Glutamatergic neuron (in vitro differentiated cells): Measurements from ENCODE around the gene C1QTNF1. TPM values are rescaled to one million over a fixed set of nuclear protein-coding genes. Genes with fewer than 3 reads are reported as not detected.

Source experiments
- DNase-seq: peaks from one replicate; pipeline ENCODE4 v3.0.0; 2022
- H3K27ac Mint-ChIP-seq: one replicate; pipeline ENCODE4 v1.8.0; 2020; ENCODE audit warnings: mild to moderate bottlenecking, mixed read lengths, inconsistent platforms; ENCODE audit not compliant: unreplicated experiment
- H3K27me3 Mint-ChIP-seq: one replicate; pipeline ENCODE4 v1.8.0; 2020; ENCODE audit warnings: mild to moderate bottlenecking, moderate library complexity, mixed read lengths, inconsistent platforms; ENCODE audit not compliant: unreplicated experiment
- H3K36me3 Mint-ChIP-seq: one replicate; pipeline ENCODE4 v1.8.0; 2020; ENCODE audit warnings: mild to moderate bottlenecking, mixed read lengths, inconsistent platforms; ENCODE audit not compliant: unreplicated experiment
- H3K4me1 Mint-ChIP-seq: one replicate; pipeline ENCODE4 v1.8.0; 2020; ENCODE audit warnings: mild to moderate bottlenecking, low read depth, mixed read lengths, inconsistent platforms; ENCODE audit not compliant: unreplicated experiment
- H3K4me3 Mint-ChIP-seq: one replicate; pipeline ENCODE4 v1.8.0; 2020; ENCODE audit warnings: mild to moderate bottlenecking, mixed read lengths, inconsistent platforms; ENCODE audit not compliant: unreplicated experiment
- H3K9me3 Mint-ChIP-seq: one replicate; pipeline ENCODE4 v1.8.0; 2020; ENCODE audit warnings: mild to moderate bottlenecking, moderate library complexity, mixed read lengths, inconsistent platforms; ENCODE audit not compliant: unreplicated experiment
- total RNA-seq: library from RNA; stranded (reverse); fragmentation: NEBNext Ultra II Directional; extraction: Animal tissue kit (Norgen Biotek cat#: 25700); gene quantifications from one replicate; pipeline ENCODE4 v1.2.1, GENCODE V29; 2021; ENCODE audit not compliant: unreplicated experiment
- TF ChIP-seq, protein P1 (sequence below): fragments of 200-600 bp; sonication (generic); IDR thresholded peaks from one replicate; pipeline ENCODE4 v1.5.0; 2021; ENCODE audit not compliant: partially characterized antibody, unreplicated experiment

Gene C1QTNF1
- total RNA-seq, 1 donor from 2014 or later: 0.15 TPM

GRCh38 chr17:79041041-79041570 lies 17.1 kb downstream of the C1QTNF1 start:
- peaks cover 13% of the 10 kb centered on the region for H3K27me3 Mint-ChIP-seq

DNA sequence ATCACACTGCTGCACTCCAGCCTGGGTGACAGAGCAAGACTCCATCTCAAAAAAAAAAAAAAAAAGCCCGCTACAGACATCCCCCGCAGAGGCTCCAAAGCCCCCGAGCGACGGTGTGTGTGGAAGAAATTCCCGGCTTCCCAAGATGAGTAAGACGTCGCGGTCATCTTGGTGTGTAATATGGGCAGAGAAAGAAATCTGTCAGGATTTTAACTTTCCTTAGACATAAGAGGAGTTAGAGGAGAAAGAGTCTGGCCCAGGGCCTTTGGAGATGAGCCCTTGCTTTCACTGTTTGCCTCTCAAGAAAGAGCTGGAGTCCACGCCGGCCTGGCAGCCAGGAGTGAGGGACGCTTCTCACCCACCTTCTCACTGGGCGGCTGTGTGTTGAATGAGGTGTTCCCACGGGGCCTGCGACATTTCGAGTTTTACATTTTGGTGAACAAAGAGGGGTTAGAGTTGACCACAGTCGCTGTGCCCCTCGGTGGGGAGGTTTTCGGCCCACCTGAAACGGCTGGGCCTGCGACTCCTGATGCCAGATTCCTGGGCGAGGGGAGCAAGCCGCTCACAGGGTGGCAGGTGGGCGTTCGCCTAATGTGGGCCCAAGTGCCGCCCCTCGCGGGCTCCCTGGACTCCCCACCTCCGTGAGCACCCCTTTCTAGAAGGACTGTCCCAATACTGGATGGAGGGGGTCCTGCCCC lies 17.9 kb downstream of the C1QTNF1 start:
- TF ChIP-seq, protein P1, sequence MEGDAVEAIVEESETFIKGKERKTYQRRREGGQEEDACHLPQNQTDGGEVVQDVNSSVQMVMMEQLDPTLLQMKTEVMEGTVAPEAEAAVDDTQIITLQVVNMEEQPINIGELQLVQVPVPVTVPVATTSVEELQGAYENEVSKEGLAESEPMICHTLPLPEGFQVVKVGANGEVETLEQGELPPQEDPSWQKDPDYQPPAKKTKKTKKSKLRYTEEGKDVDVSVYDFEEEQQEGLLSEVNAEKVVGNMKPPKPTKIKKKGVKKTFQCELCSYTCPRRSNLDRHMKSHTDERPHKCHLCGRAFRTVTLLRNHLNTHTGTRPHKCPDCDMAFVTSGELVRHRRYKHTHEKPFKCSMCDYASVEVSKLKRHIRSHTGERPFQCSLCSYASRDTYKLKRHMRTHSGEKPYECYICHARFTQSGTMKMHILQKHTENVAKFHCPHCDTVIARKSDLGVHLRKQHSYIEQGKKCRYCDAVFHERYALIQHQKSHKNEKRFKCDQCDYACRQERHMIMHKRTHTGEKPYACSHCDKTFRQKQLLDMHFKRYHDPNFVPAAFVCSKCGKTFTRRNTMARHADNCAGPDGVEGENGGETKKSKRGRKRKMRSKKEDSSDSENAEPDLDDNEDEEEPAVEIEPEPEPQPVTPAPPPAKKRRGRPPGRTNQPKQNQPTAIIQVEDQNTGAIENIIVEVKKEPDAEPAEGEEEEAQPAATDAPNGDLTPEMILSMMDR: no peak
- H3K27me3 Mint-ChIP-seq: peaks cover 13% of the 10 kb centered on the region

More at GRCh38 chr17:79041041-79041570, 17.1 kb downstream of the C1QTNF1 start:
- TF ChIP-seq, protein P1: no peak
- H3K9me3 Mint-ChIP-seq: peaks cover 12% of the 10 kb centered on the region
- no peak overlapping the region for H3K27ac Mint-ChIP-seq
- H3K4me3 Mint-ChIP-seq: no peak overlapping the region
- no peak for DNase-seq
- no peaks in the 10 kb centered on the region for H3K36me3 Mint-ChIP-seq
- H3K4me1 Mint-ChIP-seq: peaks cover 18% of the 10 kb centered on the region

DNA sequence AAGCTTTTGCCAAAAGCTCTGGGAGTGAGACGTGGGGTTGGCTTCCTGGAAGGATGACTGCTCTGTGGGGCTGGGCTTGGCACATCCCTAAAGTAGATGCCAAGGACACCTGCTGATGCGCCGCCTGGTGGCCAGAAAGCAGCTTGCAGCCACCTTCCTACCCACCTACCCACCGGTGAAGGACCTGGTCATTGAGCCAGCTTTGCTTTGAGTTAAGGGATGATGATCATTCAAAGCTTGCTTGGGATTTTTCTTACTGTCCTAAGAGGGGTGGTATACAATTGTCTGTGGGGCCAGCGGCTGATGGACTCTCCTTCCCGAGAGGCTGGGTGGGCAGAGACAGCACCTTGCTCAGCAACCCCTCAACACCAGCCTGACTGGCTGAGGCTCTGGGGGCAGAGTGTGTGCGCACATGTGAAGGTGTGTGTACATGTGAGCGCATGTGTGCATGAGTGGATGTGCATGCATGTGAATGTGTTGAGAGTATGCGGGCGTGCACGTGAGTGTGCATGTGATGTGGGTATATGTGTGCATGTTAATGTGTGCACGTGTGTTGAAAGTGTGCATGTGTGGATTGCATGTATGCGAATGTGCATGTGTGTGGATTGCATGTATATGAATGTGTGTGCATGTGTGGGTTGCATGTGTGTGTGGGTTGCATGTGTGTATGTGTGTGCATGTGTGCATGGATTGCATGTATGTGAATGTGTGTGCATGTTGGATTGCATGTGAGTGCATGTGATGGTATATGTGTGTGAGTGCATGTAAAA lies 18.6 kb downstream of the C1QTNF1 start:
- H3K36me3 Mint-ChIP-seq: no peaks in the 10 kb centered on the region
- peak overlapping the region; percentile 17 for H3K4me3 Mint-ChIP-seq
- peaks cover 13% of the 10 kb centered on the region for H3K27me3 Mint-ChIP-seq
- peaks cover 13% of the 10 kb centered on the region for H3K9me3 Mint-ChIP-seq
- peak; percentile 68 for DNase-seq
- peak overlapping the region; percentile 41 for H3K27ac Mint-ChIP-seq
- H3K4me1 Mint-ChIP-seq: peaks cover 24% of the 10 kb centered on the region
- TF ChIP-seq, protein P1: peak; percentile 83

More for the DNA sequence above, 17.9 kb downstream of the C1QTNF1 start:
- Mint-ChIP-seq H3K4me1 (peaks cover 24% of the 10 kb centered on the region), H3K9me3 (peaks cover 12% of the 10 kb centered on the region), H3K4me3 (no peak overlapping the region), H3K36me3 (no peaks in the 10 kb centered on the region), H3K27ac (no peak overlapping the region)
- DNase-seq: no peak

- no peak for DNase-seq
- Mint-ChIP-seq H3K9me3 (peaks cover 13% of the 10 kb centered on the region), H3K27me3 (peaks cover 11% of the 10 kb centered on the region), H3K36me3 (no peaks in the 10 kb centered on the region), H3K4me3 (peak overlapping the region; percentile 17), H3K27ac (peak overlapping the region; percentile 41), H3K4me1 (peaks cover 24% of the 10 kb centered on the region)
- TF ChIP-seq, protein P1: no peak
These were observed 19.4 kb downstream of the C1QTNF1 start for GRCh38 chr17:79043191-79043930.
